ENCODE results near the gene SNN. TPM values are rescaled to one million over a fixed set of nuclear protein-coding genes. Genes with fewer than 3 reads are reported as not detected.

The SNN gene
- total RNA-seq, 3 donors from 2014 or later: 2.3 to 22.1 (median 4.2) TPM

DNA sequence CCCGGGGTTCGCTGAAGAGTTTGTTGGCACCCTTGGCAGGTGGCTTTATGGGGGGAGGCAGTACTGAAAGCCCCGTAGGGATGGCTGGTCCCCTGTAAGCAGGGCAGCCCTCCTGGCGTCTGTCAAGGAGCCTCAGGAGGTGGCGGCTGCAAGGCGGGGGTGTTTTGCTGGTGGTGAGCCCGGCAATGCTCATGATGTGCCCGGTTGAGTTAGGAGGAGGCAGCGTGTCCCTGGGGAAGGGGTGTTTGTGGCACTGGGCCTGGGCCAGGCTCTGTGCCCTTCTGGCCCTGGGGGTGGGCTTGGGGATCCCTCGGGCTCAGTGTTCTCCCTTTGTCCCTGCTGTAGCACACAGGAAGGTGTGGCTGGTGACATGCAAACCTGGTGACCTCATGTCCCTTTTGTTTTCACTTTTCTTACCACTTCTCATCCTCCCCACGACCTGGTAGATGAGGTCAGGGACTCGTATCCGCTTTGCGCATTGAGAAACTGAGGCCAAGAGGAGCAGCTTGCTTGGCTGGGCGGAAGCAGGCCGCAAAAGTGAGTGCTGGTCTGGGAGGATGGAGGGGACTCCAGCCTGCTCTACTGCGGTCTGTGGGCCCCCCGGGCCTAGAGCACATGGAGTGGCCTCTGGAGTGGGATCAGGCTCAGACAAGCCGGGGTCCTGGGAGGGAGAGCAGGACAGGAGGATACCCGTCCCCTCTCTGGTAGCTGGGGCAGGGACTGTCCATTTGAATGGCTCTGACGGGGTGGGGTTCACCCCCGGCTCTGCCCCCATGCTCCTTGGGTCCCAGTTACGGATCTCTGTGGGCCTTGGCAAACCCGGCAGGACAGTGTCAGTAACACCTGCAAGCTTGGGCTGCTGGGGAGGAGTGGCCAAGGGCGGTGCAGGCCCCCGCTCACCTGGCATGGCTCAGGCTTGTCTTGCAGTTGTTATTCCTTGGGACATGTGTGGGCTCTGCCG is 2.2 kb downstream of the SNN start:
- H3K36me3 ChIP-seq (ENCODE audit: low read depth): no peaks in the 10 kb centered on the region
- peak; percentile 14 for ATAC-seq
- H3K9me3 ChIP-seq: no peaks in the 10 kb centered on the region
- H3K4me1 ChIP-seq (ENCODE audit: low read depth): peaks cover 17% of the 10 kb centered on the region
- no peak overlapping the region for H3K4me3 ChIP-seq
- peak in 1 of 3 donors; percentile 44 for DNase-seq
- intact Hi-C loops (cut with DNase I, micrococcal nuclease): no loop called here
- TF ChIP-seq, protein P1, sequence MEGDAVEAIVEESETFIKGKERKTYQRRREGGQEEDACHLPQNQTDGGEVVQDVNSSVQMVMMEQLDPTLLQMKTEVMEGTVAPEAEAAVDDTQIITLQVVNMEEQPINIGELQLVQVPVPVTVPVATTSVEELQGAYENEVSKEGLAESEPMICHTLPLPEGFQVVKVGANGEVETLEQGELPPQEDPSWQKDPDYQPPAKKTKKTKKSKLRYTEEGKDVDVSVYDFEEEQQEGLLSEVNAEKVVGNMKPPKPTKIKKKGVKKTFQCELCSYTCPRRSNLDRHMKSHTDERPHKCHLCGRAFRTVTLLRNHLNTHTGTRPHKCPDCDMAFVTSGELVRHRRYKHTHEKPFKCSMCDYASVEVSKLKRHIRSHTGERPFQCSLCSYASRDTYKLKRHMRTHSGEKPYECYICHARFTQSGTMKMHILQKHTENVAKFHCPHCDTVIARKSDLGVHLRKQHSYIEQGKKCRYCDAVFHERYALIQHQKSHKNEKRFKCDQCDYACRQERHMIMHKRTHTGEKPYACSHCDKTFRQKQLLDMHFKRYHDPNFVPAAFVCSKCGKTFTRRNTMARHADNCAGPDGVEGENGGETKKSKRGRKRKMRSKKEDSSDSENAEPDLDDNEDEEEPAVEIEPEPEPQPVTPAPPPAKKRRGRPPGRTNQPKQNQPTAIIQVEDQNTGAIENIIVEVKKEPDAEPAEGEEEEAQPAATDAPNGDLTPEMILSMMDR (IDR thresholded peaks at IDR 0.05): no peak

GRCh38 chr16:11671271-11671670 is 3.0 kb downstream of the SNN start:
- DNase-seq (no peak), ATAC-seq (no peak)
- Histone ChIP-seq H3K4me3 (no peak overlapping the region), H3K36me3 (ENCODE audit: low read depth) (no peaks in the 10 kb centered on the region), H3K9me3 (no peaks in the 10 kb centered on the region), H3K4me1 (ENCODE audit: low read depth) (peaks cover 23% of the 10 kb centered on the region)
- intact Hi-C loops (cut with DNase I, micrococcal nuclease): no loop called here
- TF ChIP-seq, protein P1 (IDR thresholded peaks at IDR 0.05): no peak

DNA sequence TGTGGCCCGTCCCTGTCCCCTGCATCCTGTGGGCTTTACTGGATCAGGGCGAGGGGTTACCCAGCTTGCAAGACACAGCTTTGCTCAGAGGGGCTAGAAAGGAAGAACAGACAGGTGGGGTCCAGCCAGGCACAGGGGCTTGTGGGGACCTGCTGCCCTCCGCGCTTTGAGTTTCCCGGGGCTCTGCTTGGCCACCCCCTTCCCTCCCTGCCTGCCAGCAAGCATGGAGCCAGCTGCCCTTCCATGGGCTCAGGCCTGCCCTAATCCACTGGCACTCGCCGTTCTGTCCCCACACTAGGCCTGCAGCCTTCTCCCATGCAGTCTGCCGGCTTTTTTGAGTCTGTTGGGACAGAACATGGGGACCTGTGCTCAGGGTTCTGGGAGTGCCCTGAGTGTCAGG is 3.4 kb downstream of the SNN start:
- Histone ChIP-seq H3K9me3 (no peaks in the 10 kb centered on the region), H3K36me3 (ENCODE audit: low read depth) (no peaks in the 10 kb centered on the region), H3K4me1 (ENCODE audit: low read depth) (peaks cover 23% of the 10 kb centered on the region), H3K4me3 (no peak overlapping the region)
- TF ChIP-seq, protein P1 (IDR thresholded peaks at IDR 0.05): no peak
- DNase-seq (no peak), ATAC-seq (no peak)
- intact Hi-C loops (cut with DNase I, micrococcal nuclease): no loop called here

- no peaks in the 10 kb centered on the region for H3K9me3 ChIP-seq
- DNase-seq (peak in 2 of 3 donors; percentile 42 to 71), ATAC-seq (peak; percentile 6)
- TF ChIP-seq, protein P1 (IDR thresholded peaks at IDR 0.05): no peak
- H3K4me3 ChIP-seq: no peak overlapping the region
- H3K4me1 ChIP-seq (ENCODE audit: low read depth): peaks cover 23% of the 10 kb centered on the region
- H3K36me3 ChIP-seq (ENCODE audit: low read depth): no peaks in the 10 kb centered on the region
- intact Hi-C loops (cut with DNase I, micrococcal nuclease): no loop called here
Measured at GRCh38 chr16:11672206-11673090, 4.2 kb downstream of the SNN start.

GRCh38 chr16:11673091-11674000 is 5.1 kb downstream of the SNN start:
- H3K4me1 ChIP-seq (ENCODE audit: low read depth): peaks cover 23% of the 10 kb centered on the region
- H3K4me3 ChIP-seq: no peak overlapping the region
- no peaks in the 10 kb centered on the region for H3K9me3 ChIP-seq
- intact Hi-C loops (cut with DNase I, micrococcal nuclease): no loop called here
- H3K36me3 ChIP-seq (ENCODE audit: low read depth): no peaks in the 10 kb centered on the region
- ATAC-seq: no peak
- TF ChIP-seq, protein P1 (IDR thresholded peaks at IDR 0.05): no peak
- peak in 1 of 3 donors; percentile 30 for DNase-seq

Measured in mucosa of descending colon (tissue), 3 donors.